Measurements from ENCODE around the gene EPB41L2. TPM values are rescaled to one million over a fixed set of nuclear protein-coding genes. Genes with fewer than 3 reads are reported as not detected.

Gene EPB41L2
- total RNA-seq, 1 experiment from 2014 or later, result 74.8 TPM

DNA sequence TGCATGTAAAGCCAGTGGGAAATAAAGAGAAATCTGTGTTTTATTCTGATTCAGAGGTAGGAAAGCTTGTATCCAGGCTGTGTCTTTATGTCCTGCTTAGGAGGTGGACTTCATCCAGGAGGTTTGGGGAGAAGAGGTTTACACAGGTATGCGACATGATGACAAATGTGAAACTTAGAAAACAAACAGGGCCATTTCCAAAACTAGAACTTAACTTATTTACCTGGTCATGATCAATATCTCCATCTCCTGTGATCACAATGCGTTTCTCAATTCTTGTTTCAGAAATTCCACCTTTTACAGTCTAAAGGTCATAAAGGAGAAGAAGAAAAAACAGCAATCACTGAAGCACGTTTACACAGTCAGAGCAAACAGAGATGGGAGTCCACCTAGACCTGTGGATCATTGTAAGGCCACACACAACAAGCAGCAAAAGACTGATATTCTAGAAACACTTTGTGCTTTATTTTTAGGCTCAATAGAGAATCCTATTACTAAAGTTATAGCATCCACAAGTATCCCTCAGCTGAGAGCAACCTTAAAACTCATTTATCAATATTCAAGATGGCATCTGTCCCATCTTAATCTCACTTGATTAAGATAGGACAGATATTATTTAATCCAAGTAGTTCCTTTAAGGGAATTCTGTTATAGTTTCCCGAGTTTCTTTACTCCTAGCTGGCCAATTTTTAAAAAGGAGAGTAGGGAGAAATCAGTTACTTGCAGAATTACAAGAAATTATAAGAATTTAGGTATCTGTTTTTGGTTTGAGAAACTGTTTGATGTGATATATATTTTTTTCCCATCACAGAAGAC is 199.4 kb downstream of the EPB41L2 start:
- POLR2A ChIA-PET, result no interaction called here
- Histone ChIP-seq H3K4me1 (ENCODE audit: control insufficient read depth in 1 of 2, insufficient read depth in 2 of 2, low read length in 2 of 2) (no peaks in the 10 kb centered on the region), H2AFZ (ENCODE audit: low read depth, low read length, poor library complexity, severe bottlenecking) (no peak overlapping the region), H3K4me3 (replicated peaks in 1 of 2; ENCODE audit: low read depth in 1 of 2, low read length in 2 of 2) (no peak overlapping the region), H3K36me3 (ENCODE audit: control insufficient read depth in 1 of 2, insufficient read depth in 2 of 2, low read length in 2 of 2) (no peaks in the 10 kb centered on the region), H3K9ac (ENCODE audit: low read length) (no peak overlapping the region), H3K4me2 (ENCODE audit: low read length) (no peak overlapping the region), H3K79me2 (ENCODE audit: insufficient read depth, low read length) (no peaks in the 10 kb centered on the region), H3K9me2 (ENCODE audit: insufficient read depth) (no peaks in the 10 kb centered on the region), H3K27me3 (ENCODE audit: insufficient read depth, low read length) (no peaks in the 10 kb centered on the region), H4K20me1 (ENCODE audit: insufficient read depth) (no peaks in the 10 kb centered on the region), H3K27ac (ENCODE audit: low read depth, low read length) (no peak overlapping the region), H3K9me3 (ENCODE audit: control insufficient read depth in 1 of 2, insufficient read depth in 1 of 2, low read depth in 1 of 2, low read length in 2 of 2) (no peaks in the 10 kb centered on the region)
- intact Hi-C loops (cut with micrococcal nuclease), result no loop called here
- TF ChIP-seq YY1 (IDR thresholded peaks at IDR 0.05; ENCODE audit: extremely low read depth, insufficient replicate concordance, low read depth, low read length), result no peak
- TF ChIP-seq, protein P1, sequence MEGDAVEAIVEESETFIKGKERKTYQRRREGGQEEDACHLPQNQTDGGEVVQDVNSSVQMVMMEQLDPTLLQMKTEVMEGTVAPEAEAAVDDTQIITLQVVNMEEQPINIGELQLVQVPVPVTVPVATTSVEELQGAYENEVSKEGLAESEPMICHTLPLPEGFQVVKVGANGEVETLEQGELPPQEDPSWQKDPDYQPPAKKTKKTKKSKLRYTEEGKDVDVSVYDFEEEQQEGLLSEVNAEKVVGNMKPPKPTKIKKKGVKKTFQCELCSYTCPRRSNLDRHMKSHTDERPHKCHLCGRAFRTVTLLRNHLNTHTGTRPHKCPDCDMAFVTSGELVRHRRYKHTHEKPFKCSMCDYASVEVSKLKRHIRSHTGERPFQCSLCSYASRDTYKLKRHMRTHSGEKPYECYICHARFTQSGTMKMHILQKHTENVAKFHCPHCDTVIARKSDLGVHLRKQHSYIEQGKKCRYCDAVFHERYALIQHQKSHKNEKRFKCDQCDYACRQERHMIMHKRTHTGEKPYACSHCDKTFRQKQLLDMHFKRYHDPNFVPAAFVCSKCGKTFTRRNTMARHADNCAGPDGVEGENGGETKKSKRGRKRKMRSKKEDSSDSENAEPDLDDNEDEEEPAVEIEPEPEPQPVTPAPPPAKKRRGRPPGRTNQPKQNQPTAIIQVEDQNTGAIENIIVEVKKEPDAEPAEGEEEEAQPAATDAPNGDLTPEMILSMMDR (IDR thresholded peaks at IDR 0.05 in 2 of 3, conservative IDR thresholded peaks at IDR 0.05 in 1 of 3; ENCODE audit: borderline replicate concordance in 1 of 3, insufficient read depth in 1 of 3, low read depth in 2 of 3, low read length in 2 of 3), result no peak
- TF ChIP-seq ZNF274 (IDR thresholded peaks at IDR 0.05; ENCODE audit: low read depth, low read length), result no peak
- TF ChIP-seq EZH2phosphoT487 (IDR thresholded peaks at IDR 0.05; ENCODE audit: borderline replicate concordance), result no peak
- TF ChIP-seq, protein P2, sequence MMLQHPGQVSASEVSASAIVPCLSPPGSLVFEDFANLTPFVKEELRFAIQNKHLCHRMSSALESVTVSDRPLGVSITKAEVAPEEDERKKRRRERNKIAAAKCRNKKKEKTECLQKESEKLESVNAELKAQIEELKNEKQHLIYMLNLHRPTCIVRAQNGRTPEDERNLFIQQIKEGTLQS (IDR thresholded peaks at IDR 0.05), result no peak
- no peak for TF ChIP-seq FOSL1 (IDR thresholded peaks at IDR 0.05; ENCODE audit: low read depth)
- no peak for TF ChIP-seq SRF (IDR thresholded peaks at IDR 0.05; ENCODE audit: low read depth)
- no peak for TF ChIP-seq JUND (IDR thresholded peaks at IDR 0.05)
- no peak for TF ChIP-seq CEBPB (IDR thresholded peaks at IDR 0.05; ENCODE audit: low read depth)
- TF ChIP-seq SP1 (IDR thresholded peaks at IDR 0.05; ENCODE audit: low read depth), result no peak
- no peak for TF ChIP-seq EGR1 (IDR thresholded peaks at IDR 0.05; ENCODE audit: low read depth)
- TF ChIP-seq, protein P3, sequence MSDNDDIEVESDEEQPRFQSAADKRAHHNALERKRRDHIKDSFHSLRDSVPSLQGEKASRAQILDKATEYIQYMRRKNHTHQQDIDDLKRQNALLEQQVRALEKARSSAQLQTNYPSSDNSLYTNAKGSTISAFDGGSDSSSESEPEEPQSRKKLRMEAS (IDR thresholded peaks at IDR 0.05), result no peak
- TF ChIP-seq, protein P4, sequence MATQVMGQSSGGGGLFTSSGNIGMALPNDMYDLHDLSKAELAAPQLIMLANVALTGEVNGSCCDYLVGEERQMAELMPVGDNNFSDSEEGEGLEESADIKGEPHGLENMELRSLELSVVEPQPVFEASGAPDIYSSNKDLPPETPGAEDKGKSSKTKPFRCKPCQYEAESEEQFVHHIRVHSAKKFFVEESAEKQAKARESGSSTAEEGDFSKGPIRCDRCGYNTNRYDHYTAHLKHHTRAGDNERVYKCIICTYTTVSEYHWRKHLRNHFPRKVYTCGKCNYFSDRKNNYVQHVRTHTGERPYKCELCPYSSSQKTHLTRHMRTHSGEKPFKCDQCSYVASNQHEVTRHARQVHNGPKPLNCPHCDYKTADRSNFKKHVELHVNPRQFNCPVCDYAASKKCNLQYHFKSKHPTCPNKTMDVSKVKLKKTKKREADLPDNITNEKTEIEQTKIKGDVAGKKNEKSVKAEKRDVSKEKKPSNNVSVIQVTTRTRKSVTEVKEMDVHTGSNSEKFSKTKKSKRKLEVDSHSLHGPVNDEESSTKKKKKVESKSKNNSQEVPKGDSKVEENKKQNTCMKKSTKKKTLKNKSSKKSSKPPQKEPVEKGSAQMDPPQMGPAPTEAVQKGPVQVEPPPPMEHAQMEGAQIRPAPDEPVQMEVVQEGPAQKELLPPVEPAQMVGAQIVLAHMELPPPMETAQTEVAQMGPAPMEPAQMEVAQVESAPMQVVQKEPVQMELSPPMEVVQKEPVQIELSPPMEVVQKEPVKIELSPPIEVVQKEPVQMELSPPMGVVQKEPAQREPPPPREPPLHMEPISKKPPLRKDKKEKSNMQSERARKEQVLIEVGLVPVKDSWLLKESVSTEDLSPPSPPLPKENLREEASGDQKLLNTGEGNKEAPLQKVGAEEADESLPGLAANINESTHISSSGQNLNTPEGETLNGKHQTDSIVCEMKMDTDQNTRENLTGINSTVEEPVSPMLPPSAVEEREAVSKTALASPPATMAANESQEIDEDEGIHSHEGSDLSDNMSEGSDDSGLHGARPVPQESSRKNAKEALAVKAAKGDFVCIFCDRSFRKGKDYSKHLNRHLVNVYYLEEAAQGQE (IDR thresholded peaks at IDR 0.05; ENCODE audit: low read depth), result no peak
- RAD21 ChIA-PET (ENCODE audit: low non-redundant PET in 1 of 2, low total read pairs in 2 of 2, uncharacterized antibody in 2 of 2, unreplicated experiment in 2 of 2), result no interaction called here
- no TSS peak for BruUV-seq (replicated peaks)
- ATAC-seq (no peak), DNase-seq (ENCODE audit: low read depth, low spot score) (no peak)
- CTCF ChIA-PET, result no interaction called here
